Fibroblast of mammary gland (primary cell): ENCODE results near the gene OBSL1.

Experiments used
- DNase-seq: peaks from one replicate; pipeline ENCODE4 v3.0.0-alpha.2; 2010; ENCODE audit warnings: low read depth
- H3K4me3 ChIP-seq: 2 replicates; pipeline ENCODE4 v1.5.1; 2011; ENCODE audit warnings: low read depth, mild to moderate bottlenecking, low read length, moderate library complexity; ENCODE audit not compliant: control insufficient read depth
- CTCF ChIP-seq: conservative IDR thresholded peaks from 2 replicates; pipeline ENCODE4 v1.5.1; 2011; ENCODE audit warnings: low read depth, low read length, inconsistent platforms; ENCODE audit not compliant: control insufficient read depth, insufficient read depth

Gene OBSL1

GRCh38 chr2:219572237-219573001 lies 1.1 kb upstream of the OBSL1 start, which contains the start of gene INHA:
Gene INHA, plus strand, starts transcription at chr2:219572310. Its CDS starts 65 bp downstream, at chr2:219572375.
- H3K4me3 ChIP-seq, result peak within 1 kb of the TSS; percentile 53
- no peak for TF ChIP-seq CTCF
- no peak for DNase-seq

DNA sequence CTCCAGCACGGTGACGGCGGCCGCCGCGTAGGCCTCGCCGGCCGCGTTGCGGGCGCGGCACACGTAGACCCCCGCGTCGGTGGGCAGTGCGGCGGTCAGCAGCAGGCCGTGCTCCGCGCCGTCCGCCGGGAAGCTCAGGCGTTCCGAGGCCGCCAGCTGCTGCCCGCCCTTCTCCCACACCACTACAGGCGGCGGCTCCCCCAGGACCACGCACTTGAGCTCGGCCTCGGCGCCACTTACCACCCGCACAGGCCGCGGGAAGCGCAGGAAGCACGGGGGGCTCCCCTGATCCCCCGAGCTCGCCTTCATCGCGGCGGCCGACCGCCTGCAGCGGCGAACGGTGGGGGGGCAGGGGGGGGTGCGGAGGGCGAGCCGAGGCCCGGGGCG lies 422 bp downstream of the OBSL1 start:
- no peak for TF ChIP-seq CTCF
- no peak for DNase-seq
- H3K4me3 ChIP-seq, result peak overlapping the region; percentile 53

- no peak for TF ChIP-seq CTCF
- peak overlapping the region; percentile 53 for H3K4me3 ChIP-seq
- peak; percentile 14 for DNase-seq
Measured at GRCh38 chr2:219570194-219570923, 980 bp downstream of the OBSL1 start.

- H3K4me3 ChIP-seq, result no peak overlapping the region
- no peak for DNase-seq
- no peak for TF ChIP-seq CTCF
Measured at GRCh38 chr2:219569635-219570034, 1.7 kb downstream of the OBSL1 start.

- no peak for TF ChIP-seq CTCF
- no peak overlapping the region for H3K4me3 ChIP-seq
Measured at GRCh38 chr2:219569041-219569440, 2.3 kb downstream of the OBSL1 start.

DNA sequence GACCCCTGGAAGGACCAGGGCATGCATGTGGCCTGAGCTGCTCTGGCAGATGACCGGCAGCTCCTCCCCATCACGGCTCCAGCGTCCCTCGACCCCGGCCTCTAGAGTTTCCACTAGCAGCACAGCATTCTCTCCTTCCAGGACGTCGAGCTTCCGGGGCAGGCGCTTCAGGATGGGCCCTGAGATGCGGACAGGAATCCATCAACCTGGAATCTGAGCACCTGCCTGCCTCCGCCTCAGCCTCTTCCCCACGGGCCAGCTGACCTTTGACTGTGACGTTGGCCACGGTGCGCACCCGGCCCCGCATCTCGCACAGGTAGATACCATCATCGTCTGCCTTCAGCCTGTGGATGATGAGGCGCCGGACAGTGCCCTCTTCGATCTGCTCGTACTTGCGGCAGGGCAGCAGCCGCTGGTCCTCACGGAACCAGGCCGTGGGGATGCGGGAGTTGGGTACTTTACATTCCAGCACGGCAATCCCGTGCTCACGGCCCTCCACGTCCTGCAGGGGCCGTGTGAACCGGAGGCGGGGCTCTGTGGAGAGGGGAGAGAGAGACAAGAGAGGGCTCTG lies 3.5 kb downstream of the OBSL1 start:
- DNase-seq, result no peak
- TF ChIP-seq CTCF, result no peak

More at GRCh38 chr2:219569041-219569440, 2.3 kb downstream of the OBSL1 start:
- no peak for DNase-seq

More for the DNA sequence above, 3.5 kb downstream of the OBSL1 start:
- no peak overlapping the region for H3K4me3 ChIP-seq
